ENCODE results near the gene BEND6.

BEND6 gene

GRCh38 chr6:57069920-57070331 lies 115.0 kb downstream of the BEND6 start:
- Histone ChIP-seq H2BK12ac (ENCODE audit: low read length in 2 of 2) (no peak overlapping the region), H3K4me2 (ENCODE audit: low read length, poor library complexity, severe bottlenecking) (no peak overlapping the region), H2BK120ac (ENCODE audit: low read depth, low read length) (no peak overlapping the region), H2AK5ac (ENCODE audit: low read length, severe bottlenecking) (no peak overlapping the region), H3K4me3 (ENCODE audit: insufficient read depth in 1 of 2, low read depth in 1 of 2, low read length in 2 of 2) (no peak overlapping the region), H2BK5ac (ENCODE audit: low read depth, low read length, poor library complexity, severe bottlenecking) (no peak overlapping the region), H3K36me3 (ENCODE audit: control insufficient read depth in 1 of 2, insufficient read depth in 2 of 2, low read depth in 1 of 2, low read length in 2 of 2) (peaks cover 3 to 55% of the 10 kb centered on the region in 2 experiments), H3K27me3 (ENCODE audit: control insufficient read depth in 1 of 2, insufficient read depth in 1 of 2, low read length in 2 of 2) (no peaks in the 10 kb centered on the region), H3K79me1 (replicated peaks; ENCODE audit: low read length, poor library complexity, severe bottlenecking) (peaks cover 9% of the 10 kb centered on the region), H3K4me1 (ENCODE audit: control insufficient read depth, insufficient read depth, low read depth, low read length) (no peaks in the 10 kb centered on the region), H3K14ac (ENCODE audit: low read length in 2 of 2) (no peak overlapping the region), H2BK15ac (ENCODE audit: low read depth, poor library complexity, severe bottlenecking) (no peak overlapping the region), H3K9ac (ENCODE audit: low read length) (no peak overlapping the region), H3K23ac (ENCODE audit: low read length in 2 of 2) (no peak overlapping the region), H3K9me3 (ENCODE audit: control insufficient read depth, low read length) (no peaks in the 10 kb centered on the region), H3K4ac (ENCODE audit: low read depth in 1 of 2, low read length in 2 of 2) (no peak overlapping the region), H3K18ac (ENCODE audit: low read depth in 1 of 2, low read length in 2 of 2) (no peak overlapping the region), H3K27ac (ENCODE audit: low read length, poor library complexity, severe bottlenecking) (no peak overlapping the region), H2AFZ (ENCODE audit: low read depth, low read length) (no peak overlapping the region), H4K8ac (ENCODE audit: low read length) (no peak overlapping the region), H4K91ac (ENCODE audit: low read length) (no peak overlapping the region)
- WGBS = 86% methylated on average over 9 of the region's 9 CpGs
- DNase-seq = no peak

- Histone ChIP-seq H3K36me3 (ENCODE audit: control insufficient read depth in 1 of 2, insufficient read depth in 2 of 2, low read depth in 1 of 2, low read length in 2 of 2) (peaks cover 3 to 46% of the 10 kb centered on the region in 2 experiments), H3K23ac (ENCODE audit: low read length in 2 of 2) (no peak overlapping the region), H2AK5ac (ENCODE audit: low read length, severe bottlenecking) (no peak overlapping the region), H3K14ac (ENCODE audit: low read length in 2 of 2) (no peak overlapping the region), H4K8ac (ENCODE audit: low read length) (no peak overlapping the region), H3K27ac (ENCODE audit: low read length, poor library complexity, severe bottlenecking) (no peak overlapping the region), H3K4me2 (ENCODE audit: low read length, poor library complexity, severe bottlenecking) (no peak overlapping the region), H2BK120ac (ENCODE audit: low read depth, low read length) (no peak overlapping the region), H3K9ac (ENCODE audit: low read length) (no peak overlapping the region), H2AFZ (ENCODE audit: low read depth, low read length) (no peak overlapping the region), H2BK15ac (ENCODE audit: low read depth, poor library complexity, severe bottlenecking) (no peak overlapping the region), H3K27me3 (ENCODE audit: control insufficient read depth in 1 of 2, insufficient read depth in 1 of 2, low read length in 2 of 2) (no peaks in the 10 kb centered on the region), H3K9me3 (ENCODE audit: control insufficient read depth, low read length) (no peaks in the 10 kb centered on the region), H3K79me1 (replicated peaks; ENCODE audit: low read length, poor library complexity, severe bottlenecking) (peaks cover 4% of the 10 kb centered on the region), H3K18ac (ENCODE audit: low read depth in 1 of 2, low read length in 2 of 2) (no peak overlapping the region), H2BK12ac (ENCODE audit: low read length in 2 of 2) (no peak overlapping the region), H3K4ac (ENCODE audit: low read depth in 1 of 2, low read length in 2 of 2) (no peak overlapping the region), H3K4me3 (ENCODE audit: insufficient read depth in 1 of 2, low read depth in 1 of 2, low read length in 2 of 2) (no peak overlapping the region), H3K4me1 (ENCODE audit: control insufficient read depth, insufficient read depth, low read depth, low read length) (no peaks in the 10 kb centered on the region), H2BK5ac (ENCODE audit: low read depth, low read length, poor library complexity, severe bottlenecking) (no peak overlapping the region), H4K91ac (ENCODE audit: low read length) (no peak overlapping the region)
- WGBS = 85% methylated on average over 3 of the region's 3 CpGs
- DNase-seq = no peak
These were observed 117.2 kb downstream of the BEND6 start for GRCh38 chr6:57072108-57072507.

GRCh38 chr6:57074383-57074782 lies 119.5 kb downstream of the BEND6 start:
- Histone ChIP-seq H2BK5ac (ENCODE audit: low read depth, low read length, poor library complexity, severe bottlenecking) (no peak overlapping the region), H3K9me3 (ENCODE audit: control insufficient read depth, low read length) (peaks cover 5% of the 10 kb centered on the region), H4K91ac (ENCODE audit: low read length) (no peak overlapping the region), H3K27ac (ENCODE audit: low read length, poor library complexity, severe bottlenecking) (no peak overlapping the region), H3K4me1 (ENCODE audit: control insufficient read depth, insufficient read depth, low read depth, low read length) (no peaks in the 10 kb centered on the region), H2BK12ac (ENCODE audit: low read length in 2 of 2) (no peak overlapping the region), H3K14ac (ENCODE audit: low read length in 2 of 2) (no peak overlapping the region), H3K79me1 (replicated peaks; ENCODE audit: low read length, poor library complexity, severe bottlenecking) (peaks cover 5% of the 10 kb centered on the region), H3K36me3 (ENCODE audit: control insufficient read depth in 1 of 2, insufficient read depth in 2 of 2, low read depth in 1 of 2, low read length in 2 of 2) (peaks cover 3 to 33% of the 10 kb centered on the region in 2 experiments), H3K18ac (ENCODE audit: low read depth in 1 of 2, low read length in 2 of 2) (no peak overlapping the region), H3K4me3 (ENCODE audit: insufficient read depth in 1 of 2, low read depth in 1 of 2, low read length in 2 of 2) (no peak overlapping the region), H3K27me3 (ENCODE audit: control insufficient read depth in 1 of 2, insufficient read depth in 1 of 2, low read length in 2 of 2) (no peaks in the 10 kb centered on the region), H3K4ac (ENCODE audit: low read depth in 1 of 2, low read length in 2 of 2) (no peak overlapping the region), H4K8ac (ENCODE audit: low read length) (no peak overlapping the region), H2AK5ac (ENCODE audit: low read length, severe bottlenecking) (no peak overlapping the region), H3K4me2 (ENCODE audit: low read length, poor library complexity, severe bottlenecking) (no peak overlapping the region), H3K23ac (ENCODE audit: low read length in 2 of 2) (no peak overlapping the region), H2AFZ (ENCODE audit: low read depth, low read length) (no peak overlapping the region), H2BK15ac (ENCODE audit: low read depth, poor library complexity, severe bottlenecking) (no peak overlapping the region), H2BK120ac (ENCODE audit: low read depth, low read length) (no peak overlapping the region), H3K9ac (ENCODE audit: low read length) (no peak overlapping the region)
- WGBS = 99% methylated on average over 8 of the region's 8 CpGs
- DNase-seq = no peak

GRCh38 chr6:57075092-57075491 lies 120.2 kb downstream of the BEND6 start:
- DNase-seq = no peak
- peaks cover 5% of the 10 kb centered on the region for H3K79me1 ChIP-seq (replicated peaks; ENCODE audit: low read length, poor library complexity, severe bottlenecking)
- no peak overlapping the region for H3K9ac ChIP-seq (ENCODE audit: low read length)
- no peak overlapping the region for H2BK12ac ChIP-seq (ENCODE audit: low read length in 2 of 2)
- no peak overlapping the region for H2AFZ ChIP-seq (ENCODE audit: low read depth, low read length)
- H3K9me3 ChIP-seq (ENCODE audit: control insufficient read depth, low read length) = peaks cover 12% of the 10 kb centered on the region
- no peak overlapping the region for H3K4me2 ChIP-seq (ENCODE audit: low read length, poor library complexity, severe bottlenecking)
- no peak overlapping the region for H3K4me3 ChIP-seq (ENCODE audit: insufficient read depth in 1 of 2, low read depth in 1 of 2, low read length in 2 of 2)
- no peaks in the 10 kb centered on the region for H3K4me1 ChIP-seq (ENCODE audit: control insufficient read depth, insufficient read depth, low read depth, low read length)
- H3K23ac ChIP-seq (ENCODE audit: low read length in 2 of 2) = no peak overlapping the region
- no peak overlapping the region for H3K4ac ChIP-seq (ENCODE audit: low read depth in 1 of 2, low read length in 2 of 2)
- no peak overlapping the region for H2BK5ac ChIP-seq (ENCODE audit: low read depth, low read length, poor library complexity, severe bottlenecking)
- no peak overlapping the region for H3K18ac ChIP-seq (ENCODE audit: low read depth in 1 of 2, low read length in 2 of 2)
- no peak overlapping the region for H3K27ac ChIP-seq (ENCODE audit: low read length, poor library complexity, severe bottlenecking)
- no peak overlapping the region for H2BK15ac ChIP-seq (ENCODE audit: low read depth, poor library complexity, severe bottlenecking)
- no peak overlapping the region for H2AK5ac ChIP-seq (ENCODE audit: low read length, severe bottlenecking)
- H4K91ac ChIP-seq (ENCODE audit: low read length) = no peak overlapping the region
- H4K8ac ChIP-seq (ENCODE audit: low read length) = no peak overlapping the region
- peaks cover 2 to 34% of the 10 kb centered on the region in 2 experiments for H3K36me3 ChIP-seq (ENCODE audit: control insufficient read depth in 1 of 2, insufficient read depth in 2 of 2, low read depth in 1 of 2, low read length in 2 of 2)
- no peaks in the 10 kb centered on the region for H3K27me3 ChIP-seq (ENCODE audit: control insufficient read depth in 1 of 2, insufficient read depth in 1 of 2, low read length in 2 of 2)
- no peak overlapping the region for H3K14ac ChIP-seq (ENCODE audit: low read length in 2 of 2)
- H2BK120ac ChIP-seq (ENCODE audit: low read depth, low read length) = no peak overlapping the region

Data from mesenchymal stem cell (in vitro differentiated cells and primary cell).